Measurements from ENCODE around the gene FARS2. TPM values are rescaled to one million over a fixed set of nuclear protein-coding genes. Genes with fewer than 3 reads are reported as not detected.

FARS2 gene
- total RNA-seq, 1 experiment from 2014 or later = 13.8 TPM

GRCh38 chr6:5610640-5611039 lies 349.3 kb downstream of the FARS2 start:
- Histone ChIP-seq H4K20me1 (ENCODE audit: insufficient read depth) (no peaks in the 10 kb centered on the region), H3K4me3 (replicated peaks in 1 of 2; ENCODE audit: low read depth in 1 of 2, low read length in 2 of 2) (no peak overlapping the region), H3K9ac (ENCODE audit: low read length) (no peak overlapping the region), H3K4me1 (ENCODE audit: control insufficient read depth in 1 of 2, insufficient read depth in 2 of 2, low read length in 2 of 2) (no peaks in the 10 kb centered on the region), H3K27ac (ENCODE audit: low read depth, low read length) (no peak overlapping the region), H3K36me3 (ENCODE audit: control insufficient read depth in 1 of 2, insufficient read depth in 2 of 2, low read length in 2 of 2) (no peaks in the 10 kb centered on the region), H3K27me3 (ENCODE audit: insufficient read depth, low read length) (no peaks in the 10 kb centered on the region), H3K79me2 (ENCODE audit: insufficient read depth, low read length) (no peaks in the 10 kb centered on the region), H3K4me2 (ENCODE audit: low read length) (no peak overlapping the region), H3K9me2 (ENCODE audit: insufficient read depth) (no peaks in the 10 kb centered on the region), H3K9me3 (ENCODE audit: control insufficient read depth in 1 of 2, insufficient read depth in 1 of 2, low read depth in 1 of 2, low read length in 2 of 2) (no peaks in the 10 kb centered on the region), H2AFZ (ENCODE audit: low read depth, low read length, poor library complexity, severe bottlenecking) (no peak overlapping the region)
- no peak for TF ChIP-seq ZFX (IDR thresholded peaks at IDR 0.05)
- no peak for TF ChIP-seq SP1 (IDR thresholded peaks at IDR 0.05; ENCODE audit: low read depth)
- TF ChIP-seq JUND (IDR thresholded peaks at IDR 0.05) = no peak
- no peak for TF ChIP-seq ELF1 (IDR thresholded peaks at IDR 0.05; ENCODE audit: borderline replicate concordance, low read depth)
- TF ChIP-seq FOSL1 (IDR thresholded peaks at IDR 0.05; ENCODE audit: low read depth) = no peak
- TF ChIP-seq CTCF (IDR thresholded peaks at IDR 0.05 in 2 of 3, conservative IDR thresholded peaks at IDR 0.05 in 1 of 3; ENCODE audit: borderline replicate concordance in 1 of 3, insufficient read depth in 1 of 3, low read depth in 2 of 3, low read length in 2 of 3) = 0 out of 6 replicates have a peak, but pooled peaks of 1 of the 3 experiments have one; percentile 15
- TF ChIP-seq TCF7L2 (IDR thresholded peaks at IDR 0.05; ENCODE audit: borderline replicate concordance, extremely low read depth, insufficient read depth, insufficient read length) = no peak
- TF ChIP-seq POLR2A (IDR thresholded peaks at IDR 0.05; ENCODE audit: borderline replicate concordance, extremely low read depth, insufficient read depth, insufficient read length) = no peak
- ChIA-PET POLR2A (no interaction called here), CTCF (no interaction called here), RAD21 (ENCODE audit: low non-redundant PET in 1 of 2, low total read pairs in 2 of 2, uncharacterized antibody in 2 of 2, unreplicated experiment in 2 of 2) (no interaction called here)
- DNase-seq (ENCODE audit: low read depth, low spot score) = no peak
- ATAC-seq = no peak
- no TSS peak for BruUV-seq (replicated peaks)
- intact Hi-C loops (cut with micrococcal nuclease) = no loop called here

GRCh38 chr6:5617179-5617578 lies 355.9 kb downstream of the FARS2 start:
- Histone ChIP-seq H3K79me2 (ENCODE audit: insufficient read depth, low read length) (no peaks in the 10 kb centered on the region), H3K4me1 (ENCODE audit: control insufficient read depth in 1 of 2, insufficient read depth in 2 of 2, low read length in 2 of 2) (no peaks in the 10 kb centered on the region), H2AFZ (ENCODE audit: low read depth, low read length, poor library complexity, severe bottlenecking) (no peak overlapping the region), H3K27ac (ENCODE audit: low read depth, low read length) (no peak overlapping the region), H3K4me3 (replicated peaks in 1 of 2; ENCODE audit: low read depth in 1 of 2, low read length in 2 of 2) (no peak overlapping the region), H3K4me2 (ENCODE audit: low read length) (no peak overlapping the region), H3K9me3 (ENCODE audit: control insufficient read depth in 1 of 2, insufficient read depth in 1 of 2, low read depth in 1 of 2, low read length in 2 of 2) (no peaks in the 10 kb centered on the region), H3K36me3 (ENCODE audit: control insufficient read depth in 1 of 2, insufficient read depth in 2 of 2, low read length in 2 of 2) (no peaks in the 10 kb centered on the region), H3K27me3 (ENCODE audit: insufficient read depth, low read length) (no peaks in the 10 kb centered on the region), H3K9me2 (ENCODE audit: insufficient read depth) (no peaks in the 10 kb centered on the region), H4K20me1 (ENCODE audit: insufficient read depth) (no peaks in the 10 kb centered on the region), H3K9ac (ENCODE audit: low read length) (no peak overlapping the region)
- BruUV-seq (replicated peaks) = no TSS peak
- ChIA-PET POLR2A (no interaction called here), RAD21 (ENCODE audit: low non-redundant PET in 1 of 2, low total read pairs in 2 of 2, uncharacterized antibody in 2 of 2, unreplicated experiment in 2 of 2) (no interaction called here), CTCF (no interaction called here)
- ATAC-seq (no peak), DNase-seq (ENCODE audit: low read depth, low spot score) (no peak)
- intact Hi-C loops (cut with micrococcal nuclease) = no loop called here
- no peak for TF ChIP-seq EGR1 (IDR thresholded peaks at IDR 0.05; ENCODE audit: low read depth)
- no peak for TF ChIP-seq EZH2 (IDR thresholded peaks at IDR 0.05)
- no peak for TF ChIP-seq JUND (IDR thresholded peaks at IDR 0.05)
- TF ChIP-seq YY1 (IDR thresholded peaks at IDR 0.05; ENCODE audit: extremely low read depth, insufficient replicate concordance, low read depth, low read length) = no peak
- no peak for TF ChIP-seq REST (IDR thresholded peaks at IDR 0.05; ENCODE audit: low read depth)
- no peak for TF ChIP-seq SRF (IDR thresholded peaks at IDR 0.05; ENCODE audit: low read depth)
- no peak for TF ChIP-seq POLR2AphosphoS5 (IDR thresholded peaks at IDR 0.05; ENCODE audit: low read depth, low read length)
- no peak for TF ChIP-seq ZFX (IDR thresholded peaks at IDR 0.05)
- no peak for TF ChIP-seq ZNF274 (IDR thresholded peaks at IDR 0.05; ENCODE audit: low read depth, low read length)
- no peak for TF ChIP-seq CEBPB (IDR thresholded peaks at IDR 0.05; ENCODE audit: low read depth)
- no peak for TF ChIP-seq RAD21 (IDR thresholded peaks at IDR 0.05; ENCODE audit: low read depth)
- no peak for TF ChIP-seq FOSL1 (IDR thresholded peaks at IDR 0.05; ENCODE audit: low read depth)
- no peak for TF ChIP-seq ATF3 (IDR thresholded peaks at IDR 0.05)

Measured in HCT116 (cell line).